Measurements from ENCODE around the gene GEN1. TPM values are rescaled to one million over a fixed set of nuclear protein-coding genes. Genes with fewer than 3 reads are reported as not detected.

Gene GEN1
- total and polyA plus RNA-seq, 4 donors: 1.2 to 12.7 (median 7.8) TPM

- no peak overlapping the region for H3K27ac ChIP-seq (ENCODE audit: low read depth in 1 of 2, low read length in 2 of 2)
- no peaks in the 10 kb centered on the region for H3K4me1 ChIP-seq (ENCODE audit: control insufficient read depth in 4 of 4, insufficient read depth in 4 of 4, low read length in 3 of 4)
- no peaks in the 10 kb centered on the region for H3K9me3 ChIP-seq (ENCODE audit: control insufficient read depth in 4 of 4, low read length in 3 of 4)
- no peak for DNase-seq (ENCODE audit: low spot score)
- no peak overlapping the region for H3K9ac ChIP-seq (ENCODE audit: low read depth in 1 of 2, low read length in 2 of 2)
- H3K36me3 ChIP-seq (ENCODE audit: control insufficient read depth in 4 of 4, insufficient read depth in 3 of 4, low read depth in 1 of 4, low read length in 3 of 4): no peaks in the 10 kb centered on the region
- no peak for TF ChIP-seq EGR1 (IDR thresholded peaks at IDR 0.05; ENCODE audit: low read depth in 2 of 2)
- TF ChIP-seq RXRA (IDR thresholded peaks at IDR 0.05): no peak
- no peak for TF ChIP-seq FOXA2 (IDR thresholded peaks at IDR 0.05)
- no peak for TF ChIP-seq YY1 (IDR thresholded peaks at IDR 0.05)
- TF ChIP-seq HNF4G (IDR thresholded peaks at IDR 0.05): no peak
- WGBS: 80% methylated on average over 5 of the region's 5 CpGs
- no peaks in the 10 kb centered on the region for H3K27me3 ChIP-seq (ENCODE audit: control insufficient read depth in 4 of 4, insufficient read depth in 4 of 4, low read length in 3 of 4)
- H3K4me3 ChIP-seq (ENCODE audit: low read depth in 1 of 3, low read length in 3 of 3): no peak overlapping the region
Observed at GRCh38 chr2:17813010-17813741, 59.2 kb downstream of the GEN1 start.

DNA sequence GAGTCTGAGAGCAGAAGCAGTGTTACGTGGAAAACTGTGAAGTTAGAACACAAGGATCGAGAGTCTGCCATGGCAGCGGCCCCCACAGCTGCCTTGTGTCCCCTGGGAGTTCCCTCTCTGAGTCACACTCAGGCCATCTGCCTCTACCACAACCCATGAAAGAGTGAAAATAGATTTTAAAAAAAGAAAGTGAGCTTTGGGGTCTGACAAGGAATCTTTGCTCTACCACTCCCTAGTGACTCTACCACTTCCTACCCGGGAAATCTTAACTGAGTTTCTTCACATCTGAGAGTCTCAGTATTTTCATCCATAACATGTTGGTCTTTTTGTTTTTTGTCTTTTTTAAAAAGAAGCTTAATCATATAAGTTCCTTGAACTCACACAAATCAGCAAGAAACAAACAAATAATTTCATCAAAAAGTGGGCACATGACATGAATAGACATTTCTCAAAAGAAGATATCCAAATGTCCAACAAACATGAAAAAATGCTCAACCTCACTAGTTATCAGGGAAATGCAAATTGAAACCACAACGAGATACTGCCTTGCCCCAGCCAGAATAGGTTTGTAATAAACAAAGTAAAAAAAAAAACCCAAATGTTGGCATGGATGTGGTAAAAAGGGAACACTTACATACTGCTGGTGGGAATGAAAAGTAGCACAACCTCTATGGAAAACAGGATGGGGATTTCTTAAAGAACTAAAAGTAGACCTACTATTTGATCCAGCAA lies 60.0 kb downstream of the GEN1 start:
- DNase-seq (ENCODE audit: low spot score): no peak
- Histone ChIP-seq H3K36me3 (ENCODE audit: control insufficient read depth in 4 of 4, insufficient read depth in 3 of 4, low read depth in 1 of 4, low read length in 3 of 4) (no peaks in the 10 kb centered on the region), H3K9me3 (ENCODE audit: control insufficient read depth in 4 of 4, low read length in 3 of 4) (no peaks in the 10 kb centered on the region), H3K27me3 (ENCODE audit: control insufficient read depth in 4 of 4, insufficient read depth in 4 of 4, low read length in 3 of 4) (no peaks in the 10 kb centered on the region), H3K9ac (ENCODE audit: low read depth in 1 of 2, low read length in 2 of 2) (no peak overlapping the region), H3K27ac (ENCODE audit: low read depth in 1 of 2, low read length in 2 of 2) (no peak overlapping the region), H3K4me1 (ENCODE audit: control insufficient read depth in 4 of 4, insufficient read depth in 4 of 4, low read length in 3 of 4) (no peaks in the 10 kb centered on the region), H3K4me3 (ENCODE audit: low read depth in 1 of 3, low read length in 3 of 3) (no peak overlapping the region)
- WGBS: 78% methylated on average over 5 of the region's 5 CpGs
- TF ChIP-seq JUND (IDR thresholded peaks at IDR 0.05): no peak
- TF ChIP-seq HNF4G (IDR thresholded peaks at IDR 0.05): no peak
- no peak for TF ChIP-seq ZBTB33 (IDR thresholded peaks at IDR 0.05)

GRCh38 chr2:17814601-17815000 lies 60.7 kb downstream of the GEN1 start:
- DNase-seq (ENCODE audit: low spot score): no peak
- 76% methylated on average over 1 of the region's 1 CpG for WGBS
- Histone ChIP-seq H3K4me1 (ENCODE audit: control insufficient read depth in 4 of 4, insufficient read depth in 4 of 4, low read length in 3 of 4) (no peaks in the 10 kb centered on the region), H3K27ac (ENCODE audit: low read depth in 1 of 2, low read length in 2 of 2) (no peak overlapping the region), H3K9ac (ENCODE audit: low read depth in 1 of 2, low read length in 2 of 2) (no peak overlapping the region), H3K9me3 (ENCODE audit: control insufficient read depth in 4 of 4, low read length in 3 of 4) (no peaks in the 10 kb centered on the region), H3K4me3 (ENCODE audit: low read depth in 1 of 3, low read length in 3 of 3) (no peak overlapping the region), H3K36me3 (ENCODE audit: control insufficient read depth in 4 of 4, insufficient read depth in 3 of 4, low read depth in 1 of 4, low read length in 3 of 4) (no peaks in the 10 kb centered on the region), H3K27me3 (ENCODE audit: control insufficient read depth in 4 of 4, insufficient read depth in 4 of 4, low read length in 3 of 4) (no peaks in the 10 kb centered on the region)
- TF ChIP-seq REST (IDR thresholded peaks at IDR 0.05) (no peak), RAD21 (IDR thresholded peaks at IDR 0.05) (no peak), SP1 (IDR thresholded peaks at IDR 0.05) (no peak), FOXA1 (IDR thresholded peaks at IDR 0.05) (no peak), TAF1 (conservative IDR thresholded peaks at IDR 0.05) (no peak), HNF4A (conservative IDR thresholded peaks at IDR 0.05) (no peak), EGR1 (IDR thresholded peaks at IDR 0.05; ENCODE audit: low read depth in 2 of 2) (no peak), RXRA (IDR thresholded peaks at IDR 0.05) (no peak), ATF3 (IDR thresholded peaks at IDR 0.05) (no peak), MAX (IDR thresholded peaks at IDR 0.05) (no peak), ZBTB33 (IDR thresholded peaks at IDR 0.05) (no peak), HNF4G (IDR thresholded peaks at IDR 0.05) (no peak), FOXA2 (IDR thresholded peaks at IDR 0.05) (no peak), JUND (IDR thresholded peaks at IDR 0.05) (no peak), NR2F2 (IDR thresholded peaks at IDR 0.05) (no peak)
- TF ChIP-seq, protein P1, sequence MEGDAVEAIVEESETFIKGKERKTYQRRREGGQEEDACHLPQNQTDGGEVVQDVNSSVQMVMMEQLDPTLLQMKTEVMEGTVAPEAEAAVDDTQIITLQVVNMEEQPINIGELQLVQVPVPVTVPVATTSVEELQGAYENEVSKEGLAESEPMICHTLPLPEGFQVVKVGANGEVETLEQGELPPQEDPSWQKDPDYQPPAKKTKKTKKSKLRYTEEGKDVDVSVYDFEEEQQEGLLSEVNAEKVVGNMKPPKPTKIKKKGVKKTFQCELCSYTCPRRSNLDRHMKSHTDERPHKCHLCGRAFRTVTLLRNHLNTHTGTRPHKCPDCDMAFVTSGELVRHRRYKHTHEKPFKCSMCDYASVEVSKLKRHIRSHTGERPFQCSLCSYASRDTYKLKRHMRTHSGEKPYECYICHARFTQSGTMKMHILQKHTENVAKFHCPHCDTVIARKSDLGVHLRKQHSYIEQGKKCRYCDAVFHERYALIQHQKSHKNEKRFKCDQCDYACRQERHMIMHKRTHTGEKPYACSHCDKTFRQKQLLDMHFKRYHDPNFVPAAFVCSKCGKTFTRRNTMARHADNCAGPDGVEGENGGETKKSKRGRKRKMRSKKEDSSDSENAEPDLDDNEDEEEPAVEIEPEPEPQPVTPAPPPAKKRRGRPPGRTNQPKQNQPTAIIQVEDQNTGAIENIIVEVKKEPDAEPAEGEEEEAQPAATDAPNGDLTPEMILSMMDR (IDR thresholded peaks at IDR 0.05; ENCODE audit: low read depth, low read length, missing input control): no peak
